Measurements from ENCODE around the gene FAAP100. TPM values are rescaled to one million over a fixed set of nuclear protein-coding genes. Genes with fewer than 3 reads are reported as not detected.

The FAAP100 gene
- total RNA-seq, 2 experiments from 2014 or later: 29.0 TPM

GRCh38 chr17:81572563-81573168, 20.5 kb upstream of the FAAP100 start:
- Mint-ChIP-seq H3K4me3 (no peak overlapping the region), H3K27ac (no peak overlapping the region), H3K9me3 (no peaks in the 10 kb centered on the region), H3K4me1 (no peaks in the 10 kb centered on the region), H3K27me3 (no peaks in the 10 kb centered on the region), H3K36me3 (ENCODE audit: low read depth) (peaks cover 49% of the 10 kb centered on the region)
- CTCF ChIA-PET: no interaction called here
- DNase-seq: no peak
- POLR2A ChIA-PET: interaction anchor here (1.4 kb wide), 1 partner anchor 14 kb away, joined by 4 read pairs; no protein-coding TSS in a partner anchor

- no peak overlapping the region for H3K27ac Mint-ChIP-seq
- no peaks in the 10 kb centered on the region for H3K27me3 Mint-ChIP-seq
- DNase-seq: no peak
- H3K9me3 Mint-ChIP-seq: no peaks in the 10 kb centered on the region
- ChIA-PET POLR2A (no interaction called here), CTCF (no interaction called here)
- H3K4me1 Mint-ChIP-seq: no peaks in the 10 kb centered on the region
- H3K36me3 Mint-ChIP-seq (ENCODE audit: low read depth): peaks cover 53% of the 10 kb centered on the region
- H3K4me3 Mint-ChIP-seq: no peak overlapping the region
Measured at GRCh38 chr17:81570964-81571363, 18.8 kb upstream of the FAAP100 start.

GRCh38 chr17:81569986-81570514, 17.9 kb upstream of the FAAP100 start:
- Mint-ChIP-seq H3K27ac (no peak overlapping the region), H3K36me3 (ENCODE audit: low read depth) (peaks cover 58% of the 10 kb centered on the region), H3K4me1 (no peaks in the 10 kb centered on the region), H3K27me3 (no peaks in the 10 kb centered on the region), H3K4me3 (no peak overlapping the region), H3K9me3 (no peaks in the 10 kb centered on the region)
- no peak for DNase-seq
- CTCF ChIA-PET: no interaction called here
- POLR2A ChIA-PET: interaction anchor here (1.1 kb wide), 1 partner anchor 18 kb away, joined by 3 read pairs; the partner anchor contains the start of gene FAAP100

GRCh38 chr17:81568416-81568815, 16.3 kb upstream of the FAAP100 start:
- no peaks in the 10 kb centered on the region for H3K4me1 Mint-ChIP-seq
- H3K27me3 Mint-ChIP-seq: no peaks in the 10 kb centered on the region
- H3K36me3 Mint-ChIP-seq (ENCODE audit: low read depth): peaks cover 57% of the 10 kb centered on the region
- ChIA-PET CTCF (no interaction called here), POLR2A (no interaction called here)
- DNase-seq: no peak
- no peaks in the 10 kb centered on the region for H3K9me3 Mint-ChIP-seq
- H3K4me3 Mint-ChIP-seq: no peak overlapping the region
- no peak overlapping the region for H3K27ac Mint-ChIP-seq

- Mint-ChIP-seq H3K9me3 (no peaks in the 10 kb centered on the region), H3K4me1 (no peaks in the 10 kb centered on the region), H3K4me3 (no peak overlapping the region), H3K27ac (no peak overlapping the region), H3K27me3 (no peaks in the 10 kb centered on the region), H3K36me3 (ENCODE audit: low read depth) (peaks cover 56% of the 10 kb centered on the region)
- no peak for DNase-seq
- ChIA-PET CTCF (no interaction called here), POLR2A (interaction anchor here (1.2 kb wide), 1 partner anchor 31 kb away, joined by 4 read pairs; no protein-coding TSS in a partner anchor)
Measured at GRCh38 chr17:81567191-81567590, 15.0 kb upstream of the FAAP100 start.

GRCh38 chr17:81566461-81567126, 14.4 kb upstream of the FAAP100 start:
- DNase-seq: no peak
- Mint-ChIP-seq H3K9me3 (no peaks in the 10 kb centered on the region), H3K27me3 (no peaks in the 10 kb centered on the region), H3K4me1 (no peaks in the 10 kb centered on the region), H3K27ac (no peak overlapping the region), H3K4me3 (no peak overlapping the region), H3K36me3 (ENCODE audit: low read depth) (peaks cover 54% of the 10 kb centered on the region)
- POLR2A ChIA-PET: interaction anchor here (1.2 kb wide), 1 partner anchor 32 kb away, joined by 4 read pairs; no protein-coding TSS in a partner anchor
- CTCF ChIA-PET: no interaction called here

- H3K9me3 Mint-ChIP-seq: no peaks in the 10 kb centered on the region
- H3K27me3 Mint-ChIP-seq: no peaks in the 10 kb centered on the region
- H3K36me3 Mint-ChIP-seq (ENCODE audit: low read depth): peaks cover 57% of the 10 kb centered on the region
- H3K4me1 Mint-ChIP-seq: no peaks in the 10 kb centered on the region
- ChIA-PET POLR2A (no interaction called here), CTCF (no interaction called here)
- no peak overlapping the region for H3K27ac Mint-ChIP-seq
- no peak for DNase-seq
- H3K4me3 Mint-ChIP-seq: no peak overlapping the region
Measured at GRCh38 chr17:81565231-81565630, 13.1 kb upstream of the FAAP100 start.

GRCh38 chr17:81564778-81565177, 12.6 kb upstream of the FAAP100 start:
- Mint-ChIP-seq H3K9me3 (no peaks in the 10 kb centered on the region), H3K4me1 (no peaks in the 10 kb centered on the region), H3K4me3 (no peak overlapping the region), H3K27ac (no peak overlapping the region), H3K36me3 (ENCODE audit: low read depth) (peaks cover 53% of the 10 kb centered on the region), H3K27me3 (no peaks in the 10 kb centered on the region)
- DNase-seq: no peak
- ChIA-PET POLR2A (no interaction called here), CTCF (no interaction called here)

- POLR2A ChIA-PET: no interaction called here
- CTCF ChIA-PET: no interaction called here
- Mint-ChIP-seq H3K27ac (no peak overlapping the region), H3K36me3 (ENCODE audit: low read depth) (peaks cover 49% of the 10 kb centered on the region), H3K4me1 (no peaks in the 10 kb centered on the region), H3K9me3 (no peaks in the 10 kb centered on the region), H3K27me3 (no peaks in the 10 kb centered on the region), H3K4me3 (no peak overlapping the region)
- no peak for DNase-seq
Measured at GRCh38 chr17:81563861-81564586, 11.9 kb upstream of the FAAP100 start.

GRCh38 chr17:81561494-81561885, 9.3 kb upstream of the FAAP100 start:
- Mint-ChIP-seq H3K9me3 (no peaks in the 10 kb centered on the region), H3K4me3 (no peak overlapping the region), H3K36me3 (ENCODE audit: low read depth) (peaks cover 46% of the 10 kb centered on the region), H3K27me3 (no peaks in the 10 kb centered on the region), H3K27ac (no peak overlapping the region), H3K4me1 (no peaks in the 10 kb centered on the region)
- DNase-seq: no peak
- ChIA-PET CTCF (interaction anchor here (1.2 to 2.3 kb wide), 2 partner anchors 10 to 40 kb away, joined by 3 to 7 read pairs; partner anchors contain the start of gene FAAP100), POLR2A (interaction anchor here (0.8 to 0.9 kb wide), 2 partner anchors 9 to 42 kb away, joined by 3 to 7 read pairs; partner anchors contain the start of gene FAAP100)

- H3K27me3 Mint-ChIP-seq: no peaks in the 10 kb centered on the region
- H3K9me3 Mint-ChIP-seq: no peaks in the 10 kb centered on the region
- H3K4me3 Mint-ChIP-seq: no peak overlapping the region
- peaks cover 4% of the 10 kb centered on the region for H3K4me1 Mint-ChIP-seq
- no peak overlapping the region for H3K27ac Mint-ChIP-seq
- CTCF ChIA-PET: no interaction called here
- peaks cover 26% of the 10 kb centered on the region for H3K36me3 Mint-ChIP-seq (ENCODE audit: low read depth)
- POLR2A ChIA-PET: no interaction called here
- no peak for DNase-seq
Measured at GRCh38 chr17:81558941-81559806, 7.0 kb upstream of the FAAP100 start.

GRCh38 chr17:81558115-81558468, 5.9 kb upstream of the FAAP100 start:
- no peak overlapping the region for H3K27ac Mint-ChIP-seq
- ChIA-PET POLR2A (no interaction called here), CTCF (interaction anchor here (1.1 kb wide), 1 partner anchor 12 kb away, joined by 3 read pairs; no protein-coding TSS in a partner anchor)
- no peak overlapping the region for H3K4me3 Mint-ChIP-seq
- H3K4me1 Mint-ChIP-seq: peaks cover 14% of the 10 kb centered on the region
- peaks cover 26% of the 10 kb centered on the region for H3K36me3 Mint-ChIP-seq (ENCODE audit: low read depth)
- no peak for DNase-seq
- no peaks in the 10 kb centered on the region for H3K27me3 Mint-ChIP-seq
- no peaks in the 10 kb centered on the region for H3K9me3 Mint-ChIP-seq

Data from activated CD4-positive, alpha-beta memory T cell treated with anti-CD3 and anti-CD28 coated beads, Interleukin-2, amount 10 ng/mL, durations not matched to agents 7 days and 5 days (primary cell).